ENCODE data around the gene ANKRD33B. TPM values are rescaled to one million over a fixed set of nuclear protein-coding genes. Genes with fewer than 3 reads are reported as not detected.

ANKRD33B gene
- total and polyA plus RNA-seq, 9 of the 15 experiments (the other 6 are each of a cell fraction or from before 2014, with no cell fraction given) = 0.10 to 1.7 (median 0.40) TPM

DNA sequence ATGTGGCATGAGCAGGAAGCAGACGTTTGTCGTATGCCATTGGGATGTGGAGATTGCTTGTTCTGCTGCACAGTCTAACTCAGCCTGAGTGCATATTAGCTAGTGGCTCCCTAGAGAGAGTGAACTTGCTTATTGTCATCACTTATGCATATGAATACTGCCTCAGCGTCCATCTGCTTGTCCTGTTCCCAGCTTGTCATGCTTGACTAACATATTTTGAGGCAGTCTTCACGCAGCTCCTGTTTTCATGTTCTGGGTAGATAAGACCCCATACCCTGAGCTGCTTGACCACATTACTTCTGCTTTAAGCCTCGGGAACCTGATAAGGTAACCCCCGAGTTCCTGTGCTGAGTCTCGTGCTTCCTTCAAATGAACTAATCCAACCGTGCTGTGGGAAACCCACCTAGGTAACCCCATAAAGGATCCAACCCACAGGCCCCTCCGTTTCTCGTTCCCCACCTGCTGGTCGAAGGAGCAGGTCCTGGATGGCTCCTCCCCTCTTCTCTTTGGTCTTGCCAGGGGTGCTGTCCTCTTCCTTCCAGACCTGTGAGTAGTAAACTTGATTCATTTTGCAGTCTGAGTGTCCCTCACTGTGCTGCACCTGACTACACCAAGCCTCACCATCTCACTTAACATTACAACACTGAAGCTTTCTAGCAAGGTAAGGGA, 25.0 kb downstream of the ANKRD33B start (continued):
- TF ChIP-seq HMGXB4 (CRISPR knock-in tag; IDR thresholded peaks at IDR 0.05) (no peak), NCOA4 (IDR thresholded peaks at IDR 0.05; ENCODE audit: partially characterized antibody) (peak; percentile 74), HDAC2 (IDR thresholded peaks at IDR 0.05) (peak; percentile 97), EHMT2 (IDR thresholded peaks at IDR 0.05) (peak; percentile 26; the same call in 1 of the 2 replicates), TBL1XR1 (IDR thresholded peaks at IDR 0.05; ENCODE audit: low read length in 2 of 2) (peak; percentile 91 to 97), SMAD4 (CRISPR knock-in tag; conservative IDR thresholded peaks at IDR 0.05) (peak; percentile 96), MAFK (IDR thresholded peaks at IDR 0.05; ENCODE audit: low read length) (peak; percentile 60), ZNF124 (CRISPR knock-in tag; IDR thresholded peaks at IDR 0.05) (no peak), ZNF766 (CRISPR knock-in tag; conservative IDR thresholded peaks at IDR 0.05) (peak; percentile 95), RBM25 (IDR thresholded peaks at IDR 0.05; ENCODE audit: low read depth, low read length, severe bottlenecking) (no peak), ZFP36 (IDR thresholded peaks at IDR 0.05; ENCODE audit: low read depth, low read length, partially characterized antibody) (peak; percentile 77), TCF7 (IDR thresholded peaks at IDR 0.05; ENCODE audit: borderline replicate concordance) (peak; percentile 94), ZNF318 (IDR thresholded peaks at IDR 0.05; ENCODE audit: borderline replicate concordance in 1 of 2, low read depth in 1 of 2) (peak in 1 of 2 experiments; percentile 89; a peak in 2 of 4 replicates)
- TF ChIP-seq, protein P1, sequence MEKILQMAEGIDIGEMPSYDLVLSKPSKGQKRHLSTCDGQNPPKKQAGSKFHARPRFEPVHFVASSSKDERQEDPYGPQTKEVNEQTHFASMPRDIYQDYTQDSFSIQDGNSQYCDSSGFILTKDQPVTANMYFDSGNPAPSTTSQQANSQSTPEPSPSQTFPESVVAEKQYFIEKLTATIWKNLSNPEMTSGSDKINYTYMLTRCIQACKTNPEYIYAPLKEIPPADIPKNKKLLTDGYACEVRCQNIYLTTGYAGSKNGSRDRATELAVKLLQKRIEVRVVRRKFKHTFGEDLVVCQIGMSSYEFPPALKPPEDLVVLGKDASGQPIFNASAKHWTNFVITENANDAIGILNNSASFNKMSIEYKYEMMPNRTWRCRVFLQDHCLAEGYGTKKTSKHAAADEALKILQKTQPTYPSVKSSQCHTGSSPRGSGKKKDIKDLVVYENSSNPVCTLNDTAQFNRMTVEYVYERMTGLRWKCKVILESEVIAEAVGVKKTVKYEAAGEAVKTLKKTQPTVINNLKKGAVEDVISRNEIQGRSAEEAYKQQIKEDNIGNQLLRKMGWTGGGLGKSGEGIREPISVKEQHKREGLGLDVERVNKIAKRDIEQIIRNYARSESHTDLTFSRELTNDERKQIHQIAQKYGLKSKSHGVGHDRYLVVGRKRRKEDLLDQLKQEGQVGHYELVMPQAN (IDR thresholded peaks at IDR 0.05; ENCODE audit: borderline replicate concordance) = 0 out of 2 replicates have a peak, but pooled peaks have one; percentile 21
- TF ChIP-seq, protein P2, sequence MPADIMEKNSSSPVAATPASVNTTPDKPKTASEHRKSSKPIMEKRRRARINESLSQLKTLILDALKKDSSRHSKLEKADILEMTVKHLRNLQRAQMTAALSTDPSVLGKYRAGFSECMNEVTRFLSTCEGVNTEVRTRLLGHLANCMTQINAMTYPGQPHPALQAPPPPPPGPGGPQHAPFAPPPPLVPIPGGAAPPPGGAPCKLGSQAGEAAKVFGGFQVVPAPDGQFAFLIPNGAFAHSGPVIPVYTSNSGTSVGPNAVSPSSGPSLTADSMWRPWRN (IDR thresholded peaks at IDR 0.05; ENCODE audit: low read depth) = peak; percentile 95

All from K562 (cell line).